Head of caudate nucleus (tissue), 42 donors: ENCODE results near the gene DOCK4.
A peak's percentile ranks its signal among the peaks of the same experiment; 100 is the strongest.

ENCODE experiments used
- DNase-seq, 42 donors: peaks; one replicate each; pipeline versions ENCODE4 v3.0.0 to v3.0.0-alpha.2; 2020 to 2021; ENCODE audit warnings: mixed read lengths in 7 of 42
- intact Hi-C: fragments of 100-400 bp; cut with DNase I; formaldehyde crosslinking; loops from one replicate; pipeline ENCODE4 v1.15.0; 2022

The DOCK4 gene

GRCh38 chr7:112172870-112173567 lies 33.2 kb downstream of the DOCK4 start:
- DNase-seq: no peak
- intact Hi-C loops: no loop called here

DNA sequence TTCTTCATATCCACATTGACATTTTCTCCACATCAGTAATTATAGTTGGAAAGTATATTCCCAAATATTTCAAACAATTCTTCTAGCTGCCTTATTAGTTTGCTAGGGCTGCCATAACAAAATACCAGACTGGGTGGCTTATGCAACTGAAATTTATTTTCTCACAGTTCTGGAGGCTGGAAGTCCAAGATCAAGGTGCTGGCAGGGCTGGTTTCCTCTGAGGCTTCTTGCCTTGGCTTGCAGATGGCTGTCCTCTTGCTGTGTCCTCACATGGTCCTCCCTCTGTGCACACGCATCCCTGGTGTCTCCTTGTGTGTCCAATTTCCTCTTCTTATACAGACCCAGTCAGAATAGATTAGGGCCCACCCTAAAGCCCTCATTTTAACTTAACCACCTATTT lies 34.5 kb downstream of the DOCK4 start:
- DNase-seq: no peak
- intact Hi-C loops: no loop called here

DNA sequence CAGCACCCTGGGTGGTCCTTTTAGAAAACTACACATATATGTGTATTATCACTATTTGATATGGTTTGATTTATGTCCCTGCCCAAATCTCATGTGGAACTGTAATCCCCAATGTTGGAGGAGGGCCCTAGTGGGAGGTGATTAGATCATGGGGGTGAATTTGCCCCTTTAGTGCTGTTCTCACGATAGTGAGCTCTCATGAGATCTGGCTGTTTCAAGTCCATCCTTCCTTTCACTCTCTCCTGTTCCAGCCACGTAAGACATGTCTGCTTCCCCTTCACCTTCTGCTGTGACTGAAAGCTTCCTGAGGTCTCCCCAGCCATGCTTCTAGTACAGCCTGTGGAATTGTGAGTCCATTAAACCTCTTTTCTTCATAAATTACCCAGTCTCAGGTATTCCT lies 37.3 kb downstream of the DOCK4 start:
- no peak for DNase-seq
- intact Hi-C loops: no loop called here

GRCh38 chr7:112167147-112167546 lies 39.1 kb downstream of the DOCK4 start:
- peak in 3 of 42 donors; percentile 21 to 58 (median 43) for DNase-seq
- intact Hi-C loops: no loop called here

DNA sequence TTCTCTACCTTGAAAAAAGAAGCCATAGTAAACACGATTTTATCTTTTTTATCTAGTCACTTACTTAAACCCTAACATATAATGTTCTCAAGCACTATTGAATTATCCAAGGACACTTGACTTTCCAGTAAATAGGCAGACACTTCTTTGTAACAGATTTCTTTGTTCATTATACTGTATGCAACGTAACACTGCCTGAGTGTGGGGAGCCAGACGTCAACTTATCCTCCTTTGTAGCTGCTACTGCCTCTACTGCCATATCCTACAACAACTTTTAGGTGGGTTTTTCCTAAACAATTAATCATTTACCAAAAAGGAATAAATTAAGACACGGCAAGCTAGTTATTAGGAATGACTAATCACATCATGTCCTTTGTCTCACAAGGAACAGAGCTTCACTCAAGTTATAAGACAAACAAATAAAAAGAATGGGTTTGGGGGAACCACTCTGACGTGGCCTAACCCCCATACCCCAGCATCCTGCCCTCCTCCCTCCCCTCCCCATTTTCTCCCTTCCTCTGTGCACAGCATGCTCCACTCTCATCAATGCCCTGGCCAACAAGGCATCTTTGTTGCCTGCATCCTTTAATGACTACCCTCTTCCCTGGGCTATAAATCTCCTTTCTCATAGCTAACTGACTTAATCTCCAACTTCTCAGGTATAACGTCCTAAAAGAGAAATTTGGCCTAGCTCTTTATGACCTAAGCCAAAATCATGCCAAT lies 43.3 kb downstream of the DOCK4 start:
- DNase-seq: no peak
- intact Hi-C loops: no loop called here

GRCh38 chr7:112162142-112162766 lies 43.9 kb downstream of the DOCK4 start:
- peak; percentile 53 to 92 (median 74) for DNase-seq
- intact Hi-C loops: no loop called here

DNA sequence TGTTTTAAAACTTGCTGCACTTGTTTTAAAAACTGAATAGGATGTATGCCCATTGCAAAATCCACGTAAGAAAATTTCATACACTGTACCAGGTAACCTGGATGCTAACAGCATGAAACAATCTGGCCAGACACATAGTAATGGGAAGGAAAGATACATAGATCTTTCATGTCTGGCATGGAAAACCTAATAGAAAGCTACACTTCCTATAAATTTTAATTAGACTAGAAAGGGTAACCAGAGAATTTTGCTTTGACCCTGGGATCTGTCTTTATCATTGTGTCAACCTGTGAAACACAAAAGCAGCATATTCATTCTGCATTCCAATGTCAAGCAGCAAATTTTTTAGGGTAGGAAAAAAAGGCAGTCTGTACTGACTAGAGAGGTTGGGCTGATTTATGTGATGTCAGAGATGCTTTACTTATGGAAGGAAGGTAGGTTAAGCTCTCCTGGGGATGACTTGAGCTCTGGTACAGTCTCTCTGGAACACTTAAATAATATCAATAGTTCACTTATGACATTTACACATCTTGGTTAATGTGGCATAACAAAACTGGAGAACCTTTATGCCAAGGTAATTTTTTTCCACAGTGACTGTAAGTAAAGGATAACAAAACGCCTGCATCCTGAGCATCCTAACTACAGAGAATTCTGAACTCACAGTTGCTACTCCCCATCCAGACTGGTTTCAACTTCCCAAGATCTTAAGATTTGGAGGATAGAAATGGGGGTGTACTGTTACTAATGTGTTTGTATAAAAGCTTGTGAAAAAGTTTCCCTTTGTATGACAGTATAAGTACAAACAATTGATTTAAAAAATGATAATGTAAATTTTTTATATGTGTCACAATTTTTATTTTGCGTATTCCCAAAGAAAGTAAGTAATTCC lies 44.7 kb downstream of the DOCK4 start:
- DNase-seq: no peak
- intact Hi-C loops: no loop called here

- no peak for DNase-seq
- intact Hi-C loops: no loop called here
These were observed 45.4 kb downstream of the DOCK4 start for GRCh38 chr7:112160771-112161150.

DNA sequence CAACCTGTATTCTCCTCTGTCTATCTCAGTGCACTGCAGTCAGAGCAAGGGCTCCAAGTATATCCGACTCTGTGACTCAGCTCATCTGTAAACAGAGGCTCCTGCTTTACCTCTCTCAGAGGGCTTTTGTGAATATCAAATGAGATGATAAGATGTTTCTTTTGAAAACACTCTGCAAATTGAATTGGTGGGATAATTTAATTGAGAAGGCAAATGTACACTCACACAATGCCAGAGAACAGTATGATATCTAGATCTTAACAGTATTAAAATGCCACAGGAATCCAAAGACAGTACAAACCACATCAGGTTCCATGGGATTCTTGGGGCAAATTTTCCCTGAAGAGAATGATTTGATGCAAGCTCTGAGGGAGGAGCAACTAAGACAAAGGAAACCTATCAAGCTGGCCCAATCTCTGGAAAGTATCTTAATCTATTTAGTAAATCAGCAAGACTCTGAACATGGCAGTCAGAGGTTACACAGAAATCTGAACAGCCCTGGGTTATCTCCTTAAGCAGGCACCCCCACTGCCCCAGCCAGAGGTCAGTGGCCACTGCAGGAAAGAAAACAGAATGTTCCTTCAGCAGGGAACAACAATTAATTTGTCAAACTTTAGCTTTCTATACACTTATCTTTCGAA lies 45.9 kb downstream of the DOCK4 start:
- intact Hi-C loops: no loop called here
- no peak for DNase-seq

DNA sequence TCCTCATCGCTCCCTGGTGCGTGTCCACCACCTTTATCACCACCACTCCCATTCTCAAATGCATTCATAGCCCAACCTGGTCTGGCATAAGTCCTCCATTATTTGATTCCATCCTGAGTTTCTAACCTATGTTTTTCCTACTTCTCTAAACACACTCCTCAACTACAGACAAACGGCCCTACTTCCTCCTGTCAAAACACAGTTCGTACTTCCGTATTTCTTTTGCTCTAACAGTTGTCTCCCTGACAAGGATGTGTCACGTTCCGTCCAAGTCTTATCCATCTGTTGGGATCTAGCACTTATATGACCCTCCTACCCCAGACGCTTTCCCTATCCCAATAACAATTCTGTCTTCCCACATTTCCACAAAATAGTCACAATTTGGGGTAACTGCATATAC lies 46.8 kb downstream of the DOCK4 start:
- intact Hi-C loops: no loop called here

GRCh38 chr7:112157072-112157471 lies 49.1 kb downstream of the DOCK4 start:
- no peak for DNase-seq
- intact Hi-C loops: no loop called here

More for the DNA sequence above, 46.8 kb downstream of the DOCK4 start:
- no peak for DNase-seq

DNA sequence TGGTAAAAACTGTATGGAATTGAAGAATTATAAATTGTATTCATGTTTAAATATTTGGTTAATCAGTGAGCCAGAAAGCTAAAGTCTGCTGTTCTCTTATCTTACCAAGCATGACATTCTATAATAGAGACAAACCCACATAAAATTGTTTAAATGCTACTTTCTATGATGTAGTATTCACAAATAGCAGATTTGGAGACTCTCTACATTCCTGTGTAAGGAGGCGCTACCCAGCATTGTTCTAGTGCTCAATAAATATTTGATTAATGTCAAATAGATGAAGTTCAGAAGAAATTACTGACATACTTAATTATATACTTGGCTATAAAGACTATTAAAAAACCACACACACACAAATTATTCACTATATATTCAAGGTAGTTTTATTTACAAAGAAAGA lies 49.8 kb downstream of the DOCK4 start:
- intact Hi-C loops: no loop called here
- no peak for DNase-seq

DNA sequence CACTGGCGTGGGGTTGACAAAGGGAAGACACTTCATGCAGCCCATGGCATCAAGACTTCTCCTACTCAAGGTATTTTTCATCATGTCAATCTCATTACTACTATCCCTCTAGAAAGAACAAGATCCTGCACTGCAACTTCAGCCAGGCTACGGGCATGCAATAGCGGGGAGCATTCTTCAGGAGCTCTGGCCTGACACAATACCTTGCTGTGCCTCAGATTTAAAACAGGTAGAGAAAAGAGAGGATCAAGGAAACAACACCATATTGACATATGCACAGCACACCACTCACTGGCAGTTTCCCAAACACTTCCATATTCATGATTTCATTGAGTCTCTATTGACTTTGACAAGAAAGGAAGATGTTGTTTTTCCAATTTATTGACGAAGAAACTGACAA lies 51.5 kb downstream of the DOCK4 start:
- intact Hi-C loops: no loop called here
- DNase-seq: no peak

- DNase-seq: no peak
- intact Hi-C loops: no loop called here
These were observed 54.0 kb downstream of the DOCK4 start for GRCh38 chr7:112152186-112152585.

DNA sequence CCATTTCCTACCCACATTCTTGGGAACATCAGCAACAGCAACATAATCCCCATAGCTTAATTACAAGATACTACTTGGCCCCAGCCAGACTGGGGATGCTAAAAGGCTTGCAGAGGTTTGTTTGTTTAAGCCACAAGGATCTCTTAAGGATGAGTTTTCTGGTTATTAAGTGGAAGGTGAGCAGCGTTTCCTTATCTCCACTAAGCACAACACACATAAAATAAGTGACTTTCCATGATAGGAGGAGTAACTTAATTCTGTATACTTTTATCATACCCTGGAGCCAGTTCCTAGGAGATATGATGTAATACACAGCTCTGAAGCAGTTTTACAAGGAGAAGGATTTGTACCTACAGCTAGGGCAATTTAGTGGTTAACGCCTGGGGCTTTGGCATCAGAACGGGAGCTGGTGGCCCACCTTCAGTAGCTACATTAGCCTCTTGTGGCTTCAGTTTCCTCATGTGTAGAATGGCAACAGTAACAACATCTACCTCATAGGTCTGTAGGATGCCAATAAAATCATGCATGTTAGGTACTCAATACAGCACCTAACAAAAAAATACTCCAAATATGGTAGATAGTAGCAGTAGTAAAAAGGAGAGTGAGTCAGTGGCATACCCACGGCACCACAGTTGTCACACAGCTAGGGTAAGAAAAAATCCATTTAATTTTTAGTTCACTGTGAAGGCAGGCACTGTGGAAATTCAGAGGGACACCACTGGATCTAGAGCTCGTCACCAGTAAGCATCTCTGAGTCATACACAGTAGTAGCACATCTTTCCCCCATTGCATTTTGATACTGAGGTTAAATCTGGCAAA lies 55.2 kb downstream of the DOCK4 start:
- intact Hi-C loops: no loop called here
- peak in 14 of 42 donors; percentile 26 to 81 (median 48) for DNase-seq

DNA sequence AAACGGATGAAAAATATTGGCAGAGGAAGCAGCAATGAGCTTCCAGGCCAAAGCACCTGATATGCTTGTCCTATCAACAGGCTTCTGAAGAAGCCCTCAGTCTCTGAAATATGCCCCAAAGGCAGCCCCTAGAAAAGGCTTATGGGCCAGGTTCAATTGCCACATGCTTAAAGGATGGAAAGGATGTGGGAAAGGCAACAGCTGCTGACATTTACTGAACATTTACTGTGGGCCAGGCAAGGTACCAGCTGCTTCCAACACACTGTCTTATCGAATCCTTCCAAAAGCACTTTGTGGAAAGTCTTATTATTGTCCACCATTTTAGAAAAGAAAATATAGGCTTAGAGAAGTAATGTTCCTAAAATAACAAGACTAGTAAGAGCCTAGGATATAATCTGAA lies 56.5 kb downstream of the DOCK4 start:
- DNase-seq: no peak
- intact Hi-C loops: no loop called here

- DNase-seq: peak in 5 of 42 donors; percentile 36 to 73 (median 55)
- intact Hi-C loops: no loop called here
These were observed 58.3 kb downstream of the DOCK4 start for GRCh38 chr7:112147793-112148361.

DNA sequence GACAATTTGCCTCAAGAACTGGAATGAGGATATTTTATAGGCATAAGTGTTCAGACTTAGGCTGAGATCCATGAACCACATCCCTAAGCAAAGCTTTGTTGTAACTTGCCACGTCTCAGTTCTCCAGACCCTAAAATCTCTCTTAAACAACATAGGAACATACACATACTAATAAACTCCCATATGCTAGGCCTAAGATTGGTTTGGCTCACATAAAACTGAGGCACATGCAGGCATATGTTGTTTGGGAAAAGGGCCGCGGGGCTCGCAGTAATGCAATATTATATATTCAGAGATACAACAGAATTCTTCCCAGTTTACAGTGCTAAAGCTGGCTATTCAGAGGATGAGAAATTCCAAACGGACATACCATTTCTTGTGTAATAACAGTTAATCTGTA lies 61.0 kb downstream of the DOCK4 start:
- intact Hi-C loops: no loop called here
- no peak for DNase-seq
